ENCODE data around the gene ARL8A. TPM values are rescaled to one million over a fixed set of nuclear protein-coding genes. Genes with fewer than 3 reads are reported as not detected.
"Not testable (repeated sequence)": the region's sequence is repeated elsewhere in the genome, so short reads cannot be mapped to it uniquely, and the experiment has no call there.

Gene ARL8A
- total and polyA plus RNA-seq, 8 donors = 34.3 to 112 (median 43.3) TPM

GRCh38 chr1:202112859-202113689, 31.5 kb downstream of the ARL8A start:
- Histone ChIP-seq H3K27ac (no peak overlapping the region), H3K27me3 (no peaks in the 10 kb centered on the region), H3K36me3 (no peaks in the 10 kb centered on the region), H3K4me1 (peaks cover 3 to 5% of the 10 kb centered on the region in 2 donors), H3K4me3 (no peak overlapping the region), H3K9me3 (no peaks in the 10 kb centered on the region)
- ATAC-seq = peak; percentile 59
- TF ChIP-seq CTCF (IDR thresholded peaks at IDR 0.05) = no peak
- DNase-seq = peak in 2 of 4 donors; percentile 30 to 49
- intact Hi-C loops (cut with DNase I) = loop anchor here in 1 of 2 donors (10.0 kb wide), 1 partner anchor 108 kb away; no protein-coding TSS in a partner anchor

DNA sequence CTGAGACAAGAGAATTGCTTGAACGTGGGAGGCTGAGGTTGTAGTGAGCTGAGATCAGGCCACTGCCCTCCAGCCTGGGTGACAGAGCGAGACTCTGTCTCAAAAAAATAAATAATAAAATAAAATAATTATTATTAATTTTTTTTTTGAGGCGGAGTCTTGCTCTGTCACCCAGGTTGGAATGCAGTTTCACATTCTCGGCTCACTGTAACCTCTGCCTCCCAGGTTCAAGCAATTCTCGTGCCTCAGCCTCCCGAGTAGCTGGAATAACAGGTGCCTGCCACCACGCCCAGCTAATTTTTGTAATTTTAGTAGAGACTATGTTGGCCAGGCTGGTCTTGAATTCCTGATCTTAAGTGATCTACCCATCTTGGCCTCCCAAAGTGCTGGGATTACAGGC, 32.9 kb downstream of the ARL8A start:
- not testable (repeated sequence) for H3K4me3 ChIP-seq, DNase-seq, H3K9me3 ChIP-seq, H3K36me3 ChIP-seq, H3K27me3 ChIP-seq, H3K4me1 ChIP-seq, ATAC-seq, H3K27ac ChIP-seq
- intact Hi-C loops (cut with DNase I) = loop anchor here in 1 of 2 donors (10.0 kb wide), 1 partner anchor 107 kb away; no protein-coding TSS in a partner anchor

- Histone ChIP-seq H3K27ac (no peak overlapping the region), H3K36me3 (no peaks in the 10 kb centered on the region), H3K27me3 (no peaks in the 10 kb centered on the region), H3K4me1 (peaks cover 4 to 5% of the 10 kb centered on the region in 2 donors), H3K4me3 (no peak overlapping the region), H3K9me3 (no peaks in the 10 kb centered on the region)
- no peak for ATAC-seq
- intact Hi-C loops (cut with DNase I) = loop anchor here in 1 of 2 donors (10.0 kb wide), 1 partner anchor 106 kb away; no protein-coding TSS in a partner anchor
- DNase-seq = no peak
- TF ChIP-seq CTCF (IDR thresholded peaks at IDR 0.05) = no peak
These were observed 33.6 kb downstream of the ARL8A start for GRCh38 chr1:202110977-202111376.

DNA sequence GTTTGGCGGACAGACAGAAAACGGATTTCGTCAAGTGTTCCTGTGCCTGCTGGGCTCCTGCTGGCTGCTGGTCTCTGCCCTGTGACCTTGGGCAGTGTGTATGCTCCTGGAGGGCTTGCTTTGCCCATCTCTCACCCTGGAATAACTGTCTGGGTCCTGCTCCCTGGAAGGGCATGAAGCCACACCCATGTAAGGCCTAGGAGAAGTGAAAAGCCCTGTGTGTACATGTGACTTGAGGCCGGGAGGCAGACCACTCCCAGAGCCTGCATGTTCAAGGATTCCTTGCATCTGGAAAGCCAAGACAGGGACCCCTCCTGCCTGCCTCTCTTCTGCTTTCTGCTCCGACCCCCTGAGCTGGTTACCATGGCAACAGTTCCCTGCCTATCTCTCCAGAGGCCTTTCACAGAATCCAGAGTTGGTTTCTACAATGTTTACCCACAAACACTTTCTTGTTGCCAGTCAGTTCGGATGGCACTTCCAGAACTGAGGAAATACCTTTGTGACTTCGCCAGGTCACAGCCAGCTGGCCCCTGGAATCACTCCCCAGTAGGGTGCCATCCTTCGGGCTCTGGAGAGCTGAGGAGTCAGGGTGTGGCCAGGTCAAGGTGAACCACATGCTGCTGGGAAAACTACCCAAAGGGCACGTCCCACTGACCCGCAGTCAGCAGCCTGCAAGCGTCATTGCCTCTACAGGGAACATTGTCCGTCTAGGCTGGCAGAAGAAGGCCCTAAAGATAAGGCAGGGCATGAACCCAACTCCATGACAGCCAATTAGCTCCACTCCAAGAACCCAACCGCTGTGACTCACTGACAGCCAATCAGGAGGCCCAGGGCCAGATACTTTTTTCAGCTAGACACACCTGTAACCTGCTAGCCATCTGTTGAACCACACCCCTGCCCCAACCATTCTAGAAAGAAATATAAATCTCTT, 36.5 kb downstream of the ARL8A start:
- intact Hi-C loops (cut with DNase I) = no loop called here
- DNase-seq = peak in 2 of 4 donors; percentile 16 to 70
- TF ChIP-seq CTCF (IDR thresholded peaks at IDR 0.05) = no peak
- ATAC-seq = peak; percentile 43
- Histone ChIP-seq H3K36me3 (no peaks in the 10 kb centered on the region), H3K27ac (peak overlapping the region; percentile 36 to 72), H3K4me1 (peaks cover 2 to 4% of the 10 kb centered on the region in 2 donors), H3K9me3 (no peaks in the 10 kb centered on the region), H3K27me3 (no peaks in the 10 kb centered on the region), H3K4me3 (no peak overlapping the region)

- Histone ChIP-seq H3K4me1 (peaks cover 0 to 4% of the 10 kb centered on the region in 2 donors), H3K4me3 (no peak overlapping the region), H3K36me3 (no peaks in the 10 kb centered on the region), H3K27ac (peak overlapping the region; percentile 50 to 72), H3K9me3 (no peaks in the 10 kb centered on the region), H3K27me3 (no peaks in the 10 kb centered on the region)
- no peak for TF ChIP-seq CTCF (IDR thresholded peaks at IDR 0.05)
- peak; percentile 66 for ATAC-seq
- peak in 3 of 4 donors; percentile 62 to 85 (median 74) for DNase-seq
- intact Hi-C loops (cut with DNase I) = no loop called here
These were observed 37.2 kb downstream of the ARL8A start for GRCh38 chr1:202107321-202107761.

Data from left lung (tissue), 10 donors.